ENCODE measurements around the gene ZNF385B.

DNA sequence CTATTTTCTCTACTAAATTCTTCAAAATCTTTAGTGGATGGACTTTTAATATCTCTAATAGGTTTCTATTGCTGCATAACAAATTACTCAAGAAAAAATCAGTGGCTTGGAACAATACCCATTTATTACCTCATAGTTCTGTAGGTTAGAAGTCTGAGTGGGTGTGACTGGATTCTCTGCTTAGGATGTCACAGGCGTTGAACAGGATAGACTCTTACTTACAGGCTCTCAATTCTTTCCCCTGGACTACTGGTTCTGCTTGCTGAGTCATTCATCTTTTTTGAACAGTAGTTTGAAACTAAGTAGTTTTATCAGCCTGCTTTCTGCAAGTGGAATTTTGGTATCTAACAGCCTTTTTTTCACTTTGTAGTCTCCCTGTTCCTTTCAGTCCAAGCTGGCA is 265.4 kb downstream of the ZNF385B start:
- TF ChIP-seq, protein P1, sequence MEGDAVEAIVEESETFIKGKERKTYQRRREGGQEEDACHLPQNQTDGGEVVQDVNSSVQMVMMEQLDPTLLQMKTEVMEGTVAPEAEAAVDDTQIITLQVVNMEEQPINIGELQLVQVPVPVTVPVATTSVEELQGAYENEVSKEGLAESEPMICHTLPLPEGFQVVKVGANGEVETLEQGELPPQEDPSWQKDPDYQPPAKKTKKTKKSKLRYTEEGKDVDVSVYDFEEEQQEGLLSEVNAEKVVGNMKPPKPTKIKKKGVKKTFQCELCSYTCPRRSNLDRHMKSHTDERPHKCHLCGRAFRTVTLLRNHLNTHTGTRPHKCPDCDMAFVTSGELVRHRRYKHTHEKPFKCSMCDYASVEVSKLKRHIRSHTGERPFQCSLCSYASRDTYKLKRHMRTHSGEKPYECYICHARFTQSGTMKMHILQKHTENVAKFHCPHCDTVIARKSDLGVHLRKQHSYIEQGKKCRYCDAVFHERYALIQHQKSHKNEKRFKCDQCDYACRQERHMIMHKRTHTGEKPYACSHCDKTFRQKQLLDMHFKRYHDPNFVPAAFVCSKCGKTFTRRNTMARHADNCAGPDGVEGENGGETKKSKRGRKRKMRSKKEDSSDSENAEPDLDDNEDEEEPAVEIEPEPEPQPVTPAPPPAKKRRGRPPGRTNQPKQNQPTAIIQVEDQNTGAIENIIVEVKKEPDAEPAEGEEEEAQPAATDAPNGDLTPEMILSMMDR (IDR thresholded peaks at IDR 0.05; ENCODE audit: low read depth, low read length): no peak
- no peak for TF ChIP-seq POLR2A (IDR thresholded peaks at IDR 0.05; ENCODE audit: extremely low read depth, insufficient read length)

Measured in NB4 (cell line).